Activated CD4-positive, alpha-beta T cell treated with anti-CD3 and anti-CD28 coated beads for 4 hours (primary cell): ENCODE results near the gene FLOT1.

Source experiments
- DNase-seq, 2 donors: peaks; one replicate each; pipeline ENCODE4 v3.0.0-alpha.2; 2020

Gene FLOT1

DNA sequence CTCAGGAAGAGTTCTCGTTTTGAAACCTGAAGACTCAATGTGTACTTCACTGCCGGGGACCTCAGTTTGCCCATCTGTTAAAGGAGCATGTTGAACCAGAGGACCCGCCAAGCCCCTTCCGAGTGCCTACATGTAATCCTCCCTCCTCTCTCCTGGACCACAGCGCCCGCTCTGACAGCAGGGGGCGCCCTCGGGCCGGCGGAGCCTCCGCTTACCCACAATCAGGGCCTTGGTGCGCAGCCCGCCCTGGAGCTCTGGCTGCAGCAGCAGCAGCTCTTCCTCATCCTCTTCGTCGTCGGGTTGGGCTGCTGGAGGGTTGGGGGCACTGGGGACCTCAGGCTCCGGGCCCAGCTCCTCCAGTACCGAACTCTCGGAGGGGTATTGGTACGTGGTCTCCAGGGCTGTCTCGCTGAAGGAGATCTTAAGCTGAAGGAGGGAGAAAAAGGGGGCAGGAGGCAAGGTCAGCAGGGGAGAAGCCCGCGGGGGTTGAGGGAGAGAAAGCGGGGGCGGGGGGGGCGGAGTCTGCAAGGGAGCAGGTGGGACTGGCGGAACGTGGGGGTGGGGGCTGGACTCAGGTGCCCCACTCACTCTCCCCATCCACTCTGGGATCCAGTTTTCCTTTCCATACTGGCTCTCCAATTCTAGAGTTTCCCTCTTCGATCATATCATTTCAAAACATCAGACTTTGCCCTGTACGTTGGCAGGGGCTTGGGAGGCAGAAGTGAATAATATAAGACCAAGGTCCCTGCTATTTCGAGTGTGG is 63.3 kb downstream of the FLOT1 start:
- DNase-seq, result peak; percentile 88 to 93
